HG03064 (cell line): ENCODE data around the gene PCDHA2.
"Not testable (repeated sequence)": the region's sequence is repeated elsewhere in the genome, so short reads cannot be mapped to it uniquely, and the experiment has no call there.

Experiments
- ATAC-seq: cut with Tn5 transposase; IDR thresholded peaks from one replicate; pipeline ENCODE4 v1.9.1; 2021; ENCODE audit warnings: low read depth; ENCODE audit not compliant: unreplicated experiment

PCDHA2 gene

DNA sequence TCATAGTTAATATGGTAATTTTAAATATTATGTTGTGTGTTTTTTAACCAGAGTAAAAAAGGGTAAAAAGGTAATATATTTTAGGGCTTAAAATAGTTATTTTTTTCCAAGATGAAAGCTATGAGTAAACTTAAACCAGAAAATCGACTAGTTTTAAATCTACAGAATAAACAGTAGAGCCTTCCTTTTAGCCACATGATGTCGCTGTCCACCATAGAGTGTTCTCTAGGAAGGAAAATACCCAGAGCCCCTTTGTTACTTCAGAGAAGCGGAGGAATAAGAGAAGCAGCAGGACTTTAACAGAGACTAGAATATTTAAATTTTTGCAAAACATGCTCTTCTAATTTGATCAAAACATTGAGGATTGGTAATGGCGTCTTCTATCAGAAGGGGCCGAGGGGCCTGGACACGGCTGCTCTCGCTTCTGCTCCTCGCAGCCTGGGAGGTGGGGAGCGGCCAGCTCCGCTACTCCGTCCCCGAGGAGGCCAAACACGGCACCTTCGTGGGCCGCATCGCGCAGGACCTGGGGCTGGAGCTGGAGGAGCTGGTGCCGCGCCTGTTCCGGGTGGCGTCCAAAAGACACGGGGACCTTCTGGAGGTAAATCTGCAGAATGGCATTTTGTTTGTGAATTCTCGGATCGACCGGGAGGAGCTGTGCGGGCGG, at the start of gene PCDHA2:
Gene PCDHA2 (plus strand): TSS at position 258 of the 664 bp plus-strand sequence.
- no peak for ATAC-seq

DNA sequence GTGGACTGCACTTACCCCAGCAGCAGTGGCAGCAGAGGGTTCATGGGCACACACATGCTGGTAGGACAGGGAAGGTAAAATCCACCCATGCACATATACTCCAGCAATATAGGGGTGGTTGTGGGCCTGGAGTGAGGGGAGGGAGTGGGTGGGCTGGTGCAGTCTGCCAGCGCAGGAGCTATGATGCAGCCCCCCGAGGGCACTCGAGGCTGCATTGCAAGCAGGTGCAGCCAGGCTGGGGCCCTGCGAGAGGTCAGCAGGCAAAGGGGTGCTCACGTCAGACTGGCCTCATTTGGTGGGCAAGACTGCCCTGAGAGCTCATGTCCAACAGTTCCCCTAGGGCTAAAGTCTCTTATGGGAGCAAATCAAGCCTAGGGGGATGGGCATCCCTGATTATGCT, 41.1 kb upstream of the PCDHA2 start:
- no peak for ATAC-seq

DNA sequence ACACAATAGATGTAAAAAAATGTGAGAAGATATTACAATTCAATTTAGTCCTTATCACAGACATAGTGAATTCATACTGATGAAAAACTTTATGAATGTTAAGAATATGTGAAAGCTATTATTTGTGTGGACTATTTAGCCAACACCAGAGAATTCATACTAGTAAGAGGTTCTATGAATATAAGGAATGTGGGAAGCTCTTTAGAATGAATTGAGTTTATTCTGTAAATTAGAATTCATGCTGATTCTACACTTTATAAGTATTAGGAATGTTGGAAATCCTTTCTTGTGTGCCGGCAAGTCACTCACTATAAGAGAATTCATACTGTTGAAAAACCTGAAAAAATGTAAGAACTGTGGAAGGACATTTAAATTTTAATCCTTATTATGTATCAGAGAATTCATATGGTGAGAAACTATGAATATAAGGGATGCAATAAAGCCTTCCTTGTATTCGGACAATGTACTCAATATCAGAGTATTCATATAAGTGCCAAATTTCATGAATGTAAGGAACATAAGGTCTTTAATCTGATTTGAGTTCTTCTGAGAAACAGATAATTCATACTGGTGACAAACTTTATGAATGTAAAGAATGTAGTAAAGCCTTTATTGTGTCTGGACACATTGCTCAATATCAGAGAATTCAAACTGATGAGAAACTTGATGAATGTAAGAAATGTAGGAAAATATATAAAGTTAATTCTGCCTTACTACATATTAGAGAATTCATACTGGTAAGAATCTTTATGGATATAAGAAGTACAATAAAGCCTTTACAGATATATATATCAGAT, 30.3 kb upstream of the PCDHA2 start:
- ATAC-seq: no peak

DNA sequence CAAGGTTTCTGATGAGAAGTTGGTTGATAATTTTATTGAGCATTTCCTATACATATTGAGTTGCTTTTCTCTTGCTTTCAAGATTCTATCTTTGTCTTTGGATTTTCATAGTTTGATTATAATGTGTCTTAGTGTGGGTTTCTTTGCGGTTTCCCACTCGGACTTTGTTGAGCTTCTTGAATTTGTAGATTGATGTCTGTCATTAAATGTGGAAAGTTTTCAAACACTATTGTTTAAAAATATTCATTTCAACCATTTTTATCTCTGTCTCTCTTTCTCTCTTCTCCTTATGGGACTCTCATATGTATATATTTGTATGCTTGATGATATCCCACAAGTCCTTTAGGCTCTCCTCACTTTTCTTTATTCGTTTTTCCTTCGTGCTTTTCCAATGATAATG, 27.2 kb upstream of the PCDHA2 start:
- no peak for ATAC-seq

DNA sequence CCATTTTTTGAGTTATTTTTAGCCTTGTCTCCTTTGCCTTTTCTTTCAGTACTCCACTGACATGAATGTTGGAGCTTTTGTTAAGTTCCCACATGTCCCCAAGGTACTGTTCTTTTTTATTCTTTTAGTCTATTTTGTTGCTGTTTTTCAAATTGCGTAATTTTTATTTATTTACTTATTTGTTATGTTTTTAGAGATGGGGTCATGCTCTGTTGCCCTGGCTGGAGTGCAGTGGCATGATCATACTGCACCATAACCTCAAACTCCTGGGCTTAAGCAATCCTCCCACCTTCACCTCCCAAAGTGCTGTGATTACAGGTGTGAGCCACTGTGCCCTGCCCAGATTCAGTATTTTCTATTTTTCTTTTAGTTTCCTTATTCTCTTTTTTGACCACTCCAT, 14.1 kb upstream of the PCDHA2 start:
- no peak for ATAC-seq

DNA sequence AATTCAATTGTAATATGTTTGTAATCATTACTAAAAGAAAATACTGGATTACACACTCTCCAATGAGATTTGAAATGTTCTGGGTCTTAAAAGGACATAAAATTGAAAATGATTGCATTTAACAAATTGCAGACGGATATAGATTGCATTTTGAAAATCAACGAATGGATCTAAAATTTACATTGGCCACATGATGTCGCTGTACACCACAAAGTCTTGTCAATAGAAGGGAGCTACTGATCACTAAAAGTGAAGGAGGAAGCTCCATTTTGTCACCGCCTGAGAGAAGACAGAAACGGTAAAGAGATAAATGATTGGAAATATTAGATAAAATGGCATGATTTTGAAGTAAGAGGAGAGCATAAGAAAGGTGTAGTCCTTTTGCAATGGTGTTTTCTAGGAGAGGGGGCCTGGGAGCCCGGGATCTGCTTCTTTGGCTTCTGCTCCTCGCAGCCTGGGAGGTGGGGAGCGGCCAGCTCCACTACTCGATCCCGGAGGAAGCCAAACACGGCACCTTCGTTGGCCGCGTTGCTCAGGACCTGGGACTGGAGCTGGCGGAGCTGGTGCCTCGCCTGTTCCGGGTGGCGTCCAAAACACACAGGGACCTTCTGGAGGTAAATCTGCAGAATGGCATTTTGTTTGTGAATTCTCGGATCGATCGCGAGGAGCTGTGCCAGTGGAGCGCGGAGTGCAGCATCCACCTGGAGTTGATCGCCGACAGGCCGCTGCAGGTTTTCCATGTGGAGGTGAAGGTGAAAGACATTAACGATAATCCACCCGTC, 8.6 kb upstream of the PCDHA2 start, which contains the start of gene PCDHA1:
Gene PCDHA1 (plus strand): TSS at position 236 of the 782 bp plus-strand sequence.
- ATAC-seq: no peak

DNA sequence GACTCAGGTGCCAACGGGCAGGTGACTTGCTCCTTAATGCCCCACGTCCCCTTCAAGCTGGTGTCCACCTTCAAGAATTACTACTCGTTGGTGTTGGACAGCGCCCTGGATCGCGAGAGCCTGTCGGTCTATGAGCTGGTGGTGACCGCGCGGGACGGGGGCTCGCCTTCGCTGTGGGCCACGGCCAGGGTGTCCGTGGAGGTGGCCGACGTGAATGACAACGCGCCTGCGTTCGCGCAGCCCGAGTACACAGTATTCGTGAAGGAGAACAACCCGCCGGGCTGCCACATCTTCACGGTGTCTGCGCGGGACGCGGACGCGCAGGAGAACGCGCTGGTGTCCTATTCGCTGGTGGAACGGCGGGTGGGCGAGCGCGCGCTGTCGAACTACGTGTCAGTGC, 7.2 kb upstream of the PCDHA2 start:
- ATAC-seq: not testable (repeated sequence)

DNA sequence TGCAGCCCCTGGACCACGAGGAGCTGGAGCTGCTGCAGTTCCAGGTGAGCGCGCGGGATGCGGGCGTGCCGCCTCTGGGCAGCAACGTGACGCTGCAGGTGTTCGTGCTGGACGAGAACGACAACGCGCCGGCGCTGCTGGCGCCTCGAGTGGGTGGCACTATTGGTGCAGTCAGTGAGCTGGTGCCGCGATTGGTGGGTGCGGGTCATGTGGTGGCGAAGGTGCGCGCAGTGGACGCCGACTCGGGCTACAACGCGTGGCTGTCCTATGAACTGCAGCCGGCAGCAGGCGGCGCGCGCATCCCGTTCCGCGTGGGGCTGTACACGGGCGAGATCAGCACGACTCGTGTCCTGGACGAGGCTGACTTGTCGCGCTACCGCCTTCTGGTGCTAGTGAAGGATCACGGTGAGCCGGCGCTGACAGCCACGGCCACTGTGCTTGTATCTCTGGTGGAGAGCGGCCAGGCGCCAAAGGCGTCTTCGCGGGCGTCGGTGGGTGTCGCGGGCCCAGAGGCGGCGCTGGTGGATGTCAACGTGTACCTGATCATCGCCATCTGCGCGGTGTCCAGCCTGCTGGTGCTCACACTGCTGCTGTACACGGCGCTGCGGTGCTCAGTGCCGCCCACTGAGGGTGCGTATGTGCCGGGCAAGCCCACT, 6.7 kb upstream of the PCDHA2 start:
- ATAC-seq: not testable (repeated sequence)

DNA sequence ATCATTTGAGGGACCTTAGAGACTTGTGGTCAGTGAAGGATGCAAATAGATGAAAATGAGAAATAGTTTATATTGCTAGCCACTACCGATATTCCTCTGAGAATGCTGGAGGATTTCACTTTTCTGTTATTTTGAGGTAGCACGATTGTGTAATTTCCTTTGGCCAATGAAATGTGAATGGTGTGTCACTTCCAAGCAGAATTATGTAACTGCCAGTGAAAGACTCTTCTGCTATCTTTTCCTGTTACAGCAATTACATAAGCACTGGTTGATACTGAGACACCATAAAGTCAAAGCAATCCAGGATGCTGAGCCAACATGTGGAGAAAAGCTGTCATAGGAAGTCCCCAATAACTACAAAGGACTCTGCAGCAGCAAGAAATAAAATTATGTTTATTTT, 3.6 kb upstream of the PCDHA2 start:
- ATAC-seq: no peak

DNA sequence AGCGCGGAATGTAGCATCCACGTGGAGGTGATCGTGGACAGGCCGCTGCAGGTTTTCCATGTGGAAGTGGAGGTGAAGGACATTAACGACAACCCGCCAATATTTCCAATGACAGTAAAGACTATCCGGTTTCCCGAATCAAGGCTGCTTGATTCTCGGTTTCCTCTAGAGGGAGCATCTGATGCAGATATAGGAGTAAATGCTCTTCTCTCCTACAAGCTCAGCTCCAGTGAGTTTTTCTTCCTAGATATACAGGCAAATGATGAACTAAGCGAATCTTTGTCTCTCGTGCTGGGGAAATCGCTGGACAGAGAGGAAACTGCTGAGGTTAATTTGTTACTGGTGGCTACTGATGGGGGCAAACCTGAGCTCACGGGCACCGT, 598 bp downstream of the PCDHA2 start:
- no peak for ATAC-seq

DNA sequence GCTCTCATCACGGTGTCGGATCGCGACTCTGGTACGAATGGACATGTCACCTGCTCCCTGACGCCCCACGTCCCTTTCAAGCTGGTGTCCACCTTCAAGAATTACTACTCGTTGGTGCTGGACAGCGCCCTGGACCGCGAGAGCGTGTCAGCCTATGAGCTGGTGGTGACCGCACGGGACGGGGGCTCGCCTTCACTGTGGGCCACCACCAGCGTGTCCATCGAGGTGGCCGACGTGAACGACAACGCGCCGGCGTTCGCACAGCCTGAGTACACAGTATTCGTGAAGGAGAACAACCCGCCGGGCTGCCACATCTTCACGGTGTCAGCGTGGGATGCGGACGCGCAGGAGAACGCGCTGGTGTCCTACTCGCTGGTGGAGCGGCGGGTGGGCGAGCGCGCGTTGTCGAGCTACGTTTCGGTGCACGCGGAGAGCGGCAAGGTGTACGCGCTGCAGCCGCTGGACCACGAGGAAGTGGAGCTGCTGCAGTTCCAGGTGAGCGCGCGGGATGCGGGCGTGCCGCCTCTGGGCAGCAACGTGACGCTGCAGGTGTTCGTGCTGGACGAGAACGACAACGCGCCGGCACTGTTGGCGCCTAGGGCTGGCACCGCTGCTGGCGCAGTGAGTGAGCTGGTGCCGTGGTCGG, 1.5 kb downstream of the PCDHA2 start:
- ATAC-seq: not testable (repeated sequence)

DNA sequence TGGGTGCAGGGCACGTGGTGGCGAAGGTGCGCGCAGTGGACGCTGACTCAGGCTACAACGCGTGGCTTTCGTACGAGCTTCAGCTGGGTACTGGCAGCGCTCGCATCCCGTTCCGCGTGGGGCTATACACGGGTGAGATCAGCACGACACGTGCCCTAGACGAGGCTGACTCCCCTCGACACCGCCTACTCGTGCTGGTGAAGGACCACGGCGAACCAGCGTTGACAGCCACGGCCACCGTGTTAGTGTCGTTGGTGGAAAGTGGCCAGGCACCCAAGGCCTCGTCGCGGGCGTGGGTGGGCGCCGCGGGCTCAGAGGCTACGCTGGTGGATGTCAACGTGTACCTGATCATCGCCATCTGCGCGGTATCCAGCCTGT, 2.1 kb downstream of the PCDHA2 start:
- no peak for ATAC-seq

DNA sequence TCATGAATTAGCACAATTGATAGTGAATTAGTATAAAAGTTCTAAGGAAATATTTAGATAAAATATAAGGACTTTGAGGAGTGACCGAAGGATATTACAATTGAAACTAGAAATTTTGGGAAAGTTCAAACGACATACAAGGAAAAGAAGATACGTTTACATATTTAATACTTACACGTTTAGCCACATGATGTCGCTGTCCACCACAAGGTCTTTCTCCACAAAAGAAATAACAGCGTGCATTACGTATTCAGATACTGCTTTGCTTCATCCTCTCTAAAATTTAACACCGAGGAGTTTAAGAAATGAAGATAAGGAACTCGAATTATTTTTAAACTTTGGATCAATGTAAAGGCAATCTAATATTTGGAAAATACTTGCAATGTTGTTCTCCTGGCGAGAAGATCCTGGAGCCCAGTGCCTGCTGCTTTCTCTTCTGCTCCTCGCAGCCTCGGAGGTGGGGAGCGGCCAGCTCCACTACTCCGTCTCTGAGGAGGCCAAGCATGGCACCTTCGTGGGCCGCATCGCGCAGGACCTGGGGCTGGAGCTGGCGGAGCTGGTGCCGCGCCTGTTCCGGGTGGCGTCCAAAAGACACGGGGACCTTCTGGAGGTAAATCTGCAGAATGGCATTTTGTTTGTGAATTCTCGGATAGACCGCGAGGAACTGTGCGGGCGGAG, 6.3 kb downstream of the PCDHA2 start, which contains the start of gene PCDHA3:
Gene PCDHA3 (plus strand): TSS at position 242 of the 678 bp plus-strand sequence.
- ATAC-seq: no peak

DNA sequence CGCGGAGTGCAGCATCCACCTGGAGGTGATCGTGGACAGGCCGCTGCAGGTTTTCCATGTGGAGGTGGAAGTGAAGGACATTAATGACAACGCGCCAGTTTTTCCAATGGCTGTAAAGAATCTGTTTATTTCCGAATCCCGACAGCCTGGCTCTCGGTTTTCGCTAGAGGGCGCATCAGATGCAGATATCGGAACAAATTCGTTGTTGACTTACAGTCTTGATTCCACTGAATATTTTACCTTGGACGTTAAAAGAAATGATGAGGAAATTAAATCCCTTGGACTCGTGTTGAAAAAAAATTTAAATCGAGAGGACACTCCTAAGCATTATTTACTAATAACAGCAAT, 6.8 kb downstream of the PCDHA2 start:
- no peak for ATAC-seq

DNA sequence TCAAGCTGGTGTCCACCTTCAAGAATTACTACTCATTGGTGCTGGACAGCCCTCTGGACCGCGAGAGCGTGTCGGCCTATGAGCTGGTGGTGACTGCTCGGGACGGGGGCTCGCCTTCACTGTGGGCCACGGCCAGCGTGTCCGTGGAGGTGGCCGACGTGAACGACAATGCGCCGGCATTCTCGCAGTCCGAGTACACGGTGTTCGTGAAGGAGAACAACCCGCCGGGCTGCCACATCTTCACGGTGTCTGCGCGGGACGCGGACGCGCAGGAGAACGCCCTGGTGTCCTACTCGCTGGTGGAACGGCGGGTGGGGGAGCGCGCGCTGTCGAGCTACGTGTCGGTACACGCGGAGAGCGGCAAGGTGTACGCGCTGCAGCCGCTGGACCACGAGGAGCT, 7.7 kb downstream of the PCDHA2 start:
- ATAC-seq: not testable (repeated sequence)

DNA sequence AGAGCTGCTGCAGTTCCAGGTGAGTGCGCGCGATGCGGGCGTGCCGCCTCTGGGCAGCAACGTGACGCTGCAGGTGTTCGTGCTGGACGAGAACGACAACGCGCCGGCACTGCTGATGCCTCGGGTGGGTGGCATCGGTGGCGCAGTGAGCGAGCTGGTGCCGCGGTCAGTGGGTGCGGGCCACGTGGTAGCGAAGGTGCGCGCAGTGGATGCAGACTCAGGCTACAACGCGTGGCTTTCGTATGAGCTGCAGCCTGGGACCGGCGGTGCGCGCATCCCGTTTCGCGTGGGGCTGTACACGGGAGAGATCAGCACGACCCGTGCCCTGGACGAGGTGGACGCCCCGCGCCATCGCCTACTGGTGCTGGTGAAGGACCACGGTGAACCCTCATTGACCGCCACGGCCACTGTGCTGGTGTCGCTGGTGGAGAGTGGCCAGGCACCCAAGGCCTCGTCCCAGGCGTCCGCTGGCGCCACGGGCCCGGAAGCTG, 8.2 kb downstream of the PCDHA2 start:
- ATAC-seq: no peak

DNA sequence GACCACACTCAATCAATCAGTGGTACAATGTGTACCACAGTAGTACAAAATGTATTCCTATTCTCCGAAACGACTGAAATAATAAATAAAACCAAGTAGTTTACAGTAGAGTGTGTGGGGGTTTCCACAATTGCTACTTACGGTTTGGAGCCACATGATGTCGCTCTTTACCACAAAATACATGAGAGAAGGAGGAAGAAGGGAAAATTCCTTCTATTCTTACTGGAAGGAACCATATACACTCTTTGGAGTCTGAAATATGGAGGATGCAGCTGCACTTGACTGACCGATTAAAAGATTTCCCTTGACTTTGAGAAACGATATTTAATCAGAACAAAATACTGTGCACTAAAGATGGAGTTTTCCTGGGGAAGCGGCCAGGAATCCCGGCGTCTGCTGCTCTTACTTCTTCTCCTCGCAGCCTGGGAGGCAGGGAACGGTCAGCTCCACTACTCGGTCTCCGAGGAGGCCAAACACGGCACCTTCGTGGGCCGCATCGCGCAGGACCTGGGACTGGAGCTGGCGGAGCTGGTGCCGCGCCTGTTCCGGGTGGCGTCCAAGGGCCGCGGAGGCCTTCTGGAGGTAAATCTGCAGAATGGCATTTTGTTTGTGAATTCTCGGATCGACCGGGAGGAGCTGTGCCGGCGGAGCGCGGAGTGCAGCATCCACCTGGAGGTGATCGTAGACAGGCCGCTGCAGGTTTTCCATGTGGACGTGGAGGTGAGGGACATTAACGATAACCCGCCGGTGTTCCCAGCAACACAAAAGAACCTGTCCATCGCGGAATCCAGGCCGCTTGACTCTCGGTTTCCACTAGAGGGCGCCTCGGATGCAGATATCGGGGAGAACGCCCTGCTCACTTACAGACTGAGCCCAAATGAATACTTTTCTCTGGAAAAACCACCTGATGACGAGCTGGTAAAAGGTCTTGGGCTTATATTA, 12.5 kb downstream of the PCDHA2 start, which contains the start of gene PCDHA4:
Gene PCDHA4 (plus strand): TSS at position 235 of the 942 bp plus-strand sequence.
- no peak for ATAC-seq

DNA sequence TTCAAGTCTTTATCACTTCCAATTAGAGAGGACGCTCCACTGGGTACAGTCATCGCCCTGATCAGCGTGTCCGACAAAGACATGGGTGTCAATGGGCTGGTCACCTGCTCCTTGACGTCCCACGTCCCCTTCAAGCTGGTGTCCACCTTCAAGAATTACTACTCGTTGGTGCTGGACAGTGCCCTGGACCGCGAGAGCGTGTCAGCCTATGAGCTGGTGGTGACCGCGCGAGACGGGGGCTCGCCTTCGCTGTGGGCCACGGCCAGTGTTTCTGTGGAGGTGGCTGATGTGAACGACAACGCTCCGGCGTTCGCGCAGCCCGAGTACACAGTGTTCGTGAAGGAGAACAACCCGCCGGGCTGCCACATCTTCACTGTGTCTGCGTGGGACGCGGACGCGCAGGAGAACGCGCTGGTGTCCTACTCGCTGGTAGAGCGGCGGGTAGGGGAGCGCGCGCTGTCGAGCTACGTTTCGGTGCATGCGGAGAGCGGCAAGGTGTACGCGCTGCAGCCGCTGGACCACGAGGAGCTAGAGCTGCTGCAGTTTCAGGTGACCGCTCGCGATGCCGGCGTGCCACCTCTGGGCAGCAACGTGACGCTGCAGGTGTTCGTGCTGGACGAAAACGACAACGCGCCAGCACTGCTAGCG, 13.7 kb downstream of the PCDHA2 start:
- not testable (repeated sequence) for ATAC-seq
